GM12874 (cell line): ENCODE results near the gene DIP2C.

Source experiments
- TF ChIP-seq, protein P1 (sequence below): IDR thresholded peaks from 2 replicates; pipeline ENCODE4 v1.5.1; 2011; ENCODE audit warnings: low read depth, mild to moderate bottlenecking, control low read depth, low read length, moderate library complexity; ENCODE audit not compliant: insufficient read depth

The DIP2C gene

DNA sequence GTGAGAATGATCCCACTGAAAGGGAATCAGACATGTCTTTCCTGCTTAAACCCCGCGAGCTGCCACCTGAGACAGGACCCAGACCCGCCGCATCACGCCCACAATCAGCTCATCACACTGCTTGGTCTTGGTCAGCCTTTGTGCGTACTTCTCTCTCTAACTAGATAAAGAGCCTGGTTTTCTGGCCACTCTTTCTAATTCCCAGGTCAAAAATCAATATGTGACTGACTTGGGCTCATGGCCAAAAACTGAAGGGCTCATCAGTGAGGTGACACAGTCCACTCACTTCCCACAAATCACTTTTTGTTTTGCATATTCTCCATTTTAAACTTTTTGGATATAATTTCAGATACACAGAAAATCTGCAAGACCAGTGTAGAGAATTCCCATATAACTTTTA lies 247.3 kb downstream of the DIP2C start:
- TF ChIP-seq, protein P1, sequence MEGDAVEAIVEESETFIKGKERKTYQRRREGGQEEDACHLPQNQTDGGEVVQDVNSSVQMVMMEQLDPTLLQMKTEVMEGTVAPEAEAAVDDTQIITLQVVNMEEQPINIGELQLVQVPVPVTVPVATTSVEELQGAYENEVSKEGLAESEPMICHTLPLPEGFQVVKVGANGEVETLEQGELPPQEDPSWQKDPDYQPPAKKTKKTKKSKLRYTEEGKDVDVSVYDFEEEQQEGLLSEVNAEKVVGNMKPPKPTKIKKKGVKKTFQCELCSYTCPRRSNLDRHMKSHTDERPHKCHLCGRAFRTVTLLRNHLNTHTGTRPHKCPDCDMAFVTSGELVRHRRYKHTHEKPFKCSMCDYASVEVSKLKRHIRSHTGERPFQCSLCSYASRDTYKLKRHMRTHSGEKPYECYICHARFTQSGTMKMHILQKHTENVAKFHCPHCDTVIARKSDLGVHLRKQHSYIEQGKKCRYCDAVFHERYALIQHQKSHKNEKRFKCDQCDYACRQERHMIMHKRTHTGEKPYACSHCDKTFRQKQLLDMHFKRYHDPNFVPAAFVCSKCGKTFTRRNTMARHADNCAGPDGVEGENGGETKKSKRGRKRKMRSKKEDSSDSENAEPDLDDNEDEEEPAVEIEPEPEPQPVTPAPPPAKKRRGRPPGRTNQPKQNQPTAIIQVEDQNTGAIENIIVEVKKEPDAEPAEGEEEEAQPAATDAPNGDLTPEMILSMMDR = no peak

- TF ChIP-seq, protein P1 = no peak
These were observed 247.8 kb downstream of the DIP2C start for GRCh38 chr10:441659-442058.

DNA sequence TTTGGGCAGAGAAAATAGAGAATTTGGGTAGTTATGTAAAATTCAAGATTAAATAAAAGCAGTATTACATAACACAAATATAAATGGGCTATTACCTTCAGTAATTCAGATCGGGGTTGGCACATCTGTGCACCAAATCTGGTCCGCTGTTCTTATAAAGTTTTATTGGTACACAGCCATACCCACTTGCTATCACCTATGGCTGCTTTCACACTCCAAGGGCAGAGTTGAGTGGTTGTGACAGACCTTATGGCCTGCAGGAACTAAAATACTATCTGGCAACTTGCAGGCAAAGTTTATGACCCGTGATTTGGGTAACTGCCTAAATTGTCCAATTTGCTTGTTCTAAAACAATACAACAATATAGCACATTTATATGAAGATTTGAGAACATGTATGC lies 249.3 kb downstream of the DIP2C start:
- TF ChIP-seq, protein P1 = no peak

GRCh38 chr10:437698-438490 lies 251.6 kb downstream of the DIP2C start:
- TF ChIP-seq, protein P1 = no peak

DNA sequence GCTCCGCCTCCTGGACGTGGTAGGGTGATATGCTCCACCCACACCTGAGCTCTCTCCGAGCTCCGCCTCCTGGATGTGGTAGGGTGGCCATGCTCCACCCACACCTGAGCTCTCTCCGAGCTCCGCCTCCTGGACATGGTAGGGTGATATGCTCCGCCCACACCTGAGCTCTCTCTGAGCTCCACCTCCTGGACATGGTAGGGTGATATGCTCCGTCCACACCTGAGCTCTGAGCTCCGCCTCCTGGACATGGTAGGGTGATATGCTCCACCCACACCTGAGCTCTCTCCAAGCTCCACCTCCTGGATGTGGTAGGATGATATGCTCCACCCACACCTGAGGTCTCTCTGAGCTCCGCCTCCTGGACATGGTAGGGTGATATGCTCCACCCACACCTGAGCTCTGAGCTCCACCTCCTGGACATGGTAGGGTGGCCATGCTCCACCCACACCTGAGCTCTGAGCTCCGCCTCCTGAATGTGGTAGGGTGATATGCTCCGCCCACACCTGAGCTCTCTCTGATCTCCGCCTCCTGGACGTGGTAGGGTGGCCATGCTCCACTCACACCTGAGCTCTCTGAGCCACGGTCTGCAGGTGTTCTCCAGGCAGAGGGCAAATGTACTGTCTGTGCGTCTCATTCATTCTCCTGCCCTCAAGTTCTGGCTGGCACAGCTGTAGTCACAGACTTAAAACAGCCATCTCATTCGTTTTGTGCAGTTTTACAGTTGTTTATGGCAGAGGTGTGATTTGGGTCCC lies 252.4 kb downstream of the DIP2C start:
- TF ChIP-seq, protein P1 = no peak

GRCh38 chr10:436013-436697 lies 253.3 kb downstream of the DIP2C start:
- TF ChIP-seq, protein P1 = no peak

GRCh38 chr10:435397-435796 lies 254.1 kb downstream of the DIP2C start:
- TF ChIP-seq, protein P1 = no peak
